Upper lobe of left lung (tissue), 4 donors: ENCODE results near the gene ADGRL3.

ENCODE experiments used
- POLR2A ChIP-seq, 4 donors: fragments of 450-650 bp; IDR thresholded peaks; one replicate each; pipeline ENCODE4 v1.5.1; 2016 to 2017; ENCODE audit warnings: antibody characterized with exemption in 4 of 4, mild to moderate bottlenecking in 2 of 4
- TF ChIP-seq, protein P1 (sequence below), 6 experiments: fragments of 450-650 bp in 4 of 6; fragments of 200-600 bp in 2 of 6; sonication (generic) in 2 of 6; IDR thresholded peaks; one replicate each; pipeline ENCODE4 v1.5.1; 2016 to 2019; ENCODE audit warnings: antibody characterized with exemption in 6 of 6

DNA sequence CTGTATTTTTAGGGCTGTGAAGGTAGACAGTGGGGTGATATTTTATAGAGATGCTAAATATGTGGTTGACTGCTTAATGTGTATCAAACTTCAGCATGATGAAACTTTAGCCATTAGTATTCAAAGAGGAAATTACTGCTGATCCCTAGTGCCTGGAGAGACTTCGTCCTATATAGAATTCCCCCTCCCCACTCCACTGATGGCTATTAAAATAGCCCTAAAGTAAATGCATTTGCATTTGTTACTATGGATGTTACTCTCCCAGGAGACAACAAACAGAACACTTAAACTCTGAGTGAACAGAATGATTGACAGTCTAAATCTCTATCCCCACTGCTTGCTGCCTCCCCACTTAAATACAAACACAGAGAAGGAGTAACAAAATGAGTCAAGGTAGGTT, 39.1 kb downstream of the ADGRL3 start:
- TF ChIP-seq, protein P1, sequence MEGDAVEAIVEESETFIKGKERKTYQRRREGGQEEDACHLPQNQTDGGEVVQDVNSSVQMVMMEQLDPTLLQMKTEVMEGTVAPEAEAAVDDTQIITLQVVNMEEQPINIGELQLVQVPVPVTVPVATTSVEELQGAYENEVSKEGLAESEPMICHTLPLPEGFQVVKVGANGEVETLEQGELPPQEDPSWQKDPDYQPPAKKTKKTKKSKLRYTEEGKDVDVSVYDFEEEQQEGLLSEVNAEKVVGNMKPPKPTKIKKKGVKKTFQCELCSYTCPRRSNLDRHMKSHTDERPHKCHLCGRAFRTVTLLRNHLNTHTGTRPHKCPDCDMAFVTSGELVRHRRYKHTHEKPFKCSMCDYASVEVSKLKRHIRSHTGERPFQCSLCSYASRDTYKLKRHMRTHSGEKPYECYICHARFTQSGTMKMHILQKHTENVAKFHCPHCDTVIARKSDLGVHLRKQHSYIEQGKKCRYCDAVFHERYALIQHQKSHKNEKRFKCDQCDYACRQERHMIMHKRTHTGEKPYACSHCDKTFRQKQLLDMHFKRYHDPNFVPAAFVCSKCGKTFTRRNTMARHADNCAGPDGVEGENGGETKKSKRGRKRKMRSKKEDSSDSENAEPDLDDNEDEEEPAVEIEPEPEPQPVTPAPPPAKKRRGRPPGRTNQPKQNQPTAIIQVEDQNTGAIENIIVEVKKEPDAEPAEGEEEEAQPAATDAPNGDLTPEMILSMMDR (IDR thresholded peaks at IDR 0.05): no peak
- TF ChIP-seq POLR2A (IDR thresholded peaks at IDR 0.05): no peak
